CD4-positive, alpha-beta T cell treated with Interleukin-1 beta for 1 hour (primary cell): ENCODE results near the gene IFT88.

Source experiments
- DNase-seq, 2 donors: peaks; one replicate each; pipeline ENCODE4 v3.0.0-alpha.2; 2020 to 2022

Gene IFT88

GRCh38 chr13:20717581-20718542 lies 150.9 kb downstream of the IFT88 start:
- no peak for DNase-seq

GRCh38 chr13:20718958-20719566 lies 152.1 kb downstream of the IFT88 start:
- DNase-seq: no peak

GRCh38 chr13:20719783-20720182 lies 152.8 kb downstream of the IFT88 start:
- no peak for DNase-seq

GRCh38 chr13:20720499-20720898 lies 153.5 kb downstream of the IFT88 start:
- DNase-seq: no peak

- no peak for DNase-seq
Measured at GRCh38 chr13:20721058-20721453, 154.1 kb downstream of the IFT88 start.

GRCh38 chr13:20721454-20722357 lies 154.7 kb downstream of the IFT88 start:
- no peak for DNase-seq

- DNase-seq: no peak
Measured at GRCh38 chr13:20727856-20728255, 160.9 kb downstream of the IFT88 start.

GRCh38 chr13:20728579-20729311 lies 161.8 kb downstream of the IFT88 start:
- no peak for DNase-seq

- DNase-seq: no peak
Measured at GRCh38 chr13:20729633-20730585, 163.0 kb downstream of the IFT88 start.

- DNase-seq: no peak
Measured at GRCh38 chr13:20738616-20739015, 171.7 kb downstream of the IFT88 start.

GRCh38 chr13:20740021-20740420 lies 173.1 kb downstream of the IFT88 start:
- DNase-seq: no peak
